GM18868 (cell line): ENCODE measurements around the gene ACVR2B.

Experiments
- ATAC-seq: cut with Tn5 transposase; IDR thresholded peaks from one replicate; pipeline ENCODE4 v1.9.1; 2021; ENCODE audit warnings: mild to moderate bottlenecking, moderate library complexity; ENCODE audit not compliant: unreplicated experiment

The ACVR2B gene

DNA sequence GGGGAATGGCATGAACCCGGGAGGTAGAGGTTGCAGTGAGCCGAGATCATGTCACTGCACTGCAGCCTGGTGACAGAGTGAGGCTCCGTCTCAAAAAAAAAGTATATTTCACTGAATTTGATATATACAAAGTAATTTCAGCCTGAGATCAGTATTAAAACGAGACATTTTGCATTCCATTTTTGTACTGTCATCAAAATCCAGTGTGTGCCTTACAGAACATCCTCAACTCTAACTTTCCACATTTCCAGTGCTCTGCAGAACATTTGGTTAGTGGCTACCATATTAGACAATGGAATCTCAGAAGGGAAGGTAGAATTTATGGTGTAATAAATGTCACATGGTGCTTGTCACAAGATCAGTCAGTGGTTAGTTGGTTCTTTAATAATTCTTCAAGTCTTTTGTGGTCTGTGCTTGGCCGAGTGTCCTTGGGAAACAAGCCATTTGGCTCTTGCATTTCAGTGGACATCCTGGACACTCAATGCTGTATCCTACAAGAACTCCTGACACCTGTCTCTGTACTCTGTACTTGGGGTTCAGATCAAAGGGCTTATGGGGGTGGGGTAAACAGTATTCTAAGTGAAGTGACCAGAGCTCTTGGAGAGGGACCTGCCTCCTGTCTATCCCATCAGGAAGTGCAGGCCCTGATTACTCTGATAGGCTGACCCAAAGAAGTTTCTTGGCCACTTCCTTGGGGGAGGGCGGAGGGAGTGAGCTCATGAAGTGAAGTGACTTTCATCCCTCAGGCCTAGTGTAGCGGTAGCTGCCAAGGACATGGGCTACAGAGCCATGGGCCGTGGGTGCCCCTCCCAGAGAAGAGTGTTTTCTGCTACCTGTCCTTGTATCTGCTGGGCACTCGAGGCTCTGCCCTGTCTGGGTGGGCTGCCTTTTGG, 3.7 kb downstream of the ACVR2B start:
- ATAC-seq = no peak

DNA sequence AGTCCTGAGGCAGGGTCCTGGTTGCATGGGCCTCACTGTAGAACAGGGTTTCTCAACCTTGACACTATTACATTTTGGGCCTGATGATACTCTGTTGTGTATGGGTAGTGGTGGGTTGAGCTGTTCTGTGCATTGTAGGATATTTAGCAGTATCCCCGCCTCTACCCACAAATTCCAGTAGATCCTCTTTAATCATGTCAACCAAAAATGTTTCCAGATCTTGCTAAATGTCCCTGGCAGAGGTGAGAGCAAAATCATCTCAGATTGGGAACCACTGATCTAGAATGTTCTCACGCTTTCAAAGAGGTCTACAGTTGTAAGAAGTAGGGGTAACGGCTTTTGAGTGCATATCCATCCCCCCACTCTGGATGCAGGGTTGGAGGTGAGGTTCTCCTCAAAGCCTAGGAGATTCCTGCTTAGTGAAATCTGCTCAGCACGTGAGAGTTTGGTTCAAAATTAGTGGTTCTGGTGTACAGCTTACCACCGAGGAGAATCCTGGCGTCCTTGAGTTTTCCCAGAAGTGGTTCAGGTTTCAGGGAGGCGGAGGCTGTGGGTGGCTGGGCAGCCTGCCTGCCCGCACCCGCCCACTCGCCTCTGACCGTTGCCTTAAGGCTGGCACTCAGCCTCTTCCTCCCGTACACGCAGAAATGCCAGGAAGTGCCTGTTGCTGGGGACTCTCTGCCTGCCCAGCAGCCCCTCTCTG, 5.3 kb downstream of the ACVR2B start:
- no peak for ATAC-seq

DNA sequence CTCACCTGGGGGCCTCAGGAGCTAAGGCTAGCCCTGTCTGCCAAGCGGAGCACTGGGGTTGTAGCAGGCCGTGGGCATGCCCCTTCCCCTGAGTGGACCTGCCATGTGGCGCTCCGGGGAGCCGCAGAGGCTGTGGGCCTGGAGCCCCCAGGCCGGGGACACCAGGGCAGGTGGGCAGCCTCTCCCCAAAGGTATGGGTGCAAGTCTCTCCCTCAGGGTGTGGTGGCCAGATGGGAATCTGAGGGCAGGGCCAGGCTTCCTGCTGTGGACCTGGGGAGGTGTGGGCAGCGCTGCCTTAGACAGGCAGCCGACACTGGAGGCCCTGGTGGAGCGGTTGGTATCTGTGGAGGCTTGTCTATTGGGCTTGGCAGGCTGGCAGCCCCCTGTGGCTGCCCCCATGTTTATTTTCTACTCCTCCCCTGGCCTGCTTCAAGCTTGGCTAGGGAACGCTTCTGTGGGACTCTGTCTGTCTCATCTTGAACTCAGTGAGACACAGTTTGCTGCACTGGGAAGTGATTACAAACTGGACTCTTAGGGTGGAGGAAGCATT, 5.9 kb downstream of the ACVR2B start:
- no peak for ATAC-seq

DNA sequence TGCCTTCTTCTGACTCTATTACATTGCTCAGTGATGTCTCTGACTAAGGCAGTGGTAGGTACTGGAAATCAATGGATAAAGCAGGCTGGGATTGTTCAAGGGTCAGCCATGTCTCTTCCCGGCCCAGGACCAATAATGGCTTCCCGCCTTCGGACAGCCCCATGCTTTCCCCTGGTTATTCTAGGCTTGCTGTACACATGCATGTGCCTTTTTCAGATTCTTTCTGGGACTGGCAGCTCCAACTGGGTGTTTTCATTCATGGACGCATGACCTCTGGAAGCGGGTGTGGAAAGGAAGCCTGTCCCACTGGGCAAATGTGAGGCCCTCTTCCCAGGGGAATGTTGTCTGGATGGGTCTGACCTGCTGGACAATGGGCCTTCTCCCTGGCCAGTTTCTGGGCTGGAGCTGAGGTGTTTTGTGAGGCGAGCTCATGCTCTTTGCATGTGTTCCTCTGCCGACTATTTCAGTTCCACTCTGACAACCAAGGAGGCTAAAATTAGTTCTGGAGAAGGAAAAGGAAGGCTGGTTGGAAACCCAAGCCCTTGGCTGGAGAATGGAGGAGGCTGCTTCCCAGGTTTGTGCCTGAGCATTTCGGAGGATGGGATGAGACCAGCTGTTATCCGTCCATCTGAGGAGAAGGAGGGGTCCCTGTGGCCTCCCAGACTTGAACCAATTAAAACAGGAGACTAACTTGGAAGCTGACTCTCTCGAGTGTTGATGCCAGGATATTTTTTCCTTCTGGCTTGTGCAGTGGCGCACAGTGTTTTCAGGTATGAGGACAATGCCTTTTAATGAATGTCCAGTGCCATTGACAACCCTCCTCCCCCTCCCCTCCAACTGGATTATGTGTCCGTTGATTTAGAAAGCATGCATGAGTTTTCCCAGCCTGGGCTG, 6.9 kb downstream of the ACVR2B start:
- no peak for ATAC-seq

DNA sequence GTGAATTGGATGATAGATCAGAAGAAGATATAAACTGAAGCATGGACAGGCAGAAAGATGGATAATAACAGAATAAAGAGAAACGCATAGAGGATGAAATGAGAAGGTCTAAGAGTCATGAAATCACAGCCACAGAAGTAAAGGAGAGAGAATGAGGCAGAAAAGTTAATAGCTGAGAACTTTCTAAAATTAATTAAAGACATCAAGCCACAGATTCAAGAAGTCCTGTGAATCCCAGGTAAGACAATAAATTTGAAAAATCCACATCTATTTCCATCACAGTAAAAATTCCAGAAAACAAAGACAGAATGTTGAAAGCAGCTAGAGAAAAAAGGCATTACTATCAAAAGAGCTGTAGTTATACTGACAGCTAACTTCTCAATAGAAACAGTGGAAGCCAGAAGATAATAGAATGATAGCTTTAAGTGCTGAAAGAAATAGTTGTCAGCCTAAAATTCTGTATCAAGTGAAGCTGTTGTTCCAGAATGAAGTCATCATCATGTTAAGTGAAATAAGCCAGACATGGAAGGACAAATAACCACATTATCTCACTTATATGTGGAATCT, 12.0 kb downstream of the ACVR2B start:
- no peak for ATAC-seq

DNA sequence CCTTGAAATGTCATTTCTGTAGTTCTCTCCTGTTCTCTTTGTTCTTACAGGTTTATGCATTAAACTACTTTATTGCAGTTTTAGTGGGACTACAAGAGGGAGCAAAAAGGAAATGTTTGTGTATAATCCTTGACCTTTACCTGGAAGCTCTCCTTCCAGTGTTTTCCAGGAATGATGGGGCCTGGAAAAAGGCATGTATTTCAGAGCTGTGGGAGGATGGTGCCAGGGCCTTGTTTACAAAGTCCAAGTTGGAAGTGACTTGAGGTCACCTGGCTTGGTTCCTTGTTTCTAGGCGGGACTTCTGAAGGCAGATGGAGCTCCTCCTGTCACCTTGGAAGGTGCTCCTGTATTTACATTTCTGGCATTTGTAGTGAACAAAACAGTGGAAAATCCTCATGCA, 15.1 kb downstream of the ACVR2B start:
- no peak for ATAC-seq

DNA sequence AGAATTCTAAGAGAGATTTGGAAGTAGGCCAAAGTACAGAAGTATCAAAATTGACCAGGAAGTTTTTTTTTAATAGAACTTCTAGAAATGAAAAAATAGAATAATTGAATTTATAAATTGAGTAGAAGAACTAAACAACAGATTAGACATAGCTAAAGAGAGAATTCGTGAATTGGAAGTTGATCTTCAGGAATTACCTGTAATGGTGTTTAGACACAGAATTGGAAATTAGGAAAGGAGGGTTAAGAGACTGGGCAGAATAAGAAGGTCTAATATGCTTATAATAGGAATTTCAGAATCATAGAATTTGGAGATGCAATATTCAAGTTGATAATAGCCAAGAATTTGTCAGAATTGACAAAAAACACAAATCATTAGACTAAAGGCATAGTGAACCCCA, 16.2 kb downstream of the ACVR2B start:
- no peak for ATAC-seq

DNA sequence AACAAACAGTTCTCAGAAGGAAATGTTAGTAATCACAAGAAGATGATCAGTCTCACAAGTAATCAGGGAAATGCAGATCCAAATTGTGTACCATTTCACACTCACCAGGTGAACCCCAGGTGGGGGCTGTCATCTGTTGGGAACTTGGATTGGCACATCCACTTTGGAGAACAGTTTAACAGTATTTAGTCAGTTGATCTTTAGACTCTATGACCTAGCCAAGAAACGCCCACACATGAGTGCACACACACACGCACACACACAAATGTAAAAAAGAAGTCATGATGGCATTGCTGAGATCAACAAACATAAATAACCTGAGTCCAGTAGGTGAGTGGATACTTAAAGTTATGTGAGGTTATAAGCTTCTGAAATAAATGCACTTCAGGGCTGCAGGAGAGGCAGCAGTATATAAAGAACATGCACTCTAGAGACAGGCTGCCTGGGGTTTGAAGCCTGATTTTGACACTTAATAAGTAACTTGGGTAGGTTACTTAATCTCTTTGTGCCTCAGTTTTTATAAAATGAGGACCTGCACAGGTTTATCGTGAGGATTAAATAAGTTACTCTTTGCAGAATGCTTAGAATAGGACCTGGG, 17.7 kb downstream of the ACVR2B start:
- no peak for ATAC-seq

DNA sequence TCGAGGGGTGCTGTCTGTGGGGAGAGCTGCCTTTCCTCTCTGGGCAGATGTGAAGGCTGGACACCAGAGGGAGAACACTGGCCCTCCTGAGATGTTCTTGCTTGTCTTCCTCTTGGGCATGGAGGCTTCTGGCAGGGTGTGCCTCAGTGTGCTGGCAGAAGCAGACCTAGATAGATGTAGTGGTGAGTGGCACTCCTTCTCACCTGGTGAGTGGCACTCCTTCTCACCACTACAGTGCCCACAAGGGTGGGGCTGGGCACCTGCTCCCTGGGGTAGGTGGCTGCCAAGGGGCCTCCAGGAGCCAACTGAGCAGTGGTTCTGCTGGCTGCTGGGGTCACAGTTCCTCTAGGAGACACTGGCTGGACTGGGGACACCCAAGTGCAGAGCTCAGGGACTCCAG, 18.7 kb downstream of the ACVR2B start:
- ATAC-seq = no peak

DNA sequence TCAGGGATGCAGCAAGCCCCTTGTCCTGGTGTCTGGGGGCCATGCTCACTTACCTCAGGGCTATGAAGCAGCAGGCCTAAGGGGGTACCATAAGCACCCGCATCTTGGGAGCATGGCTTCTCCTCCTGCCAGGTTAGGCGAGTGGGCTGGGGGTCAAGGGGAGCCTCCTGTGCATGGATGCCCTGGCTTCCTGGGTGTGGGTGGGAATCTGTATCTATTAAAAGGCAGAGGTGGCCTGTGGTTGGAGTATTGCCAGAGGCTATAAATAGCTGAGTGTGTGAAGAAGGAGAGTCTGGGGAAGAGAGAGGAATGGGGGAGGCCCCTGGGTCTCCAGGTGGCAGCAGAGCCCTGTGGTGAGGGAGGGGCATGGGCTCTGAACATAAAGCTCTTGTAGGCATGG, 19.5 kb downstream of the ACVR2B start:
- ATAC-seq = no peak

DNA sequence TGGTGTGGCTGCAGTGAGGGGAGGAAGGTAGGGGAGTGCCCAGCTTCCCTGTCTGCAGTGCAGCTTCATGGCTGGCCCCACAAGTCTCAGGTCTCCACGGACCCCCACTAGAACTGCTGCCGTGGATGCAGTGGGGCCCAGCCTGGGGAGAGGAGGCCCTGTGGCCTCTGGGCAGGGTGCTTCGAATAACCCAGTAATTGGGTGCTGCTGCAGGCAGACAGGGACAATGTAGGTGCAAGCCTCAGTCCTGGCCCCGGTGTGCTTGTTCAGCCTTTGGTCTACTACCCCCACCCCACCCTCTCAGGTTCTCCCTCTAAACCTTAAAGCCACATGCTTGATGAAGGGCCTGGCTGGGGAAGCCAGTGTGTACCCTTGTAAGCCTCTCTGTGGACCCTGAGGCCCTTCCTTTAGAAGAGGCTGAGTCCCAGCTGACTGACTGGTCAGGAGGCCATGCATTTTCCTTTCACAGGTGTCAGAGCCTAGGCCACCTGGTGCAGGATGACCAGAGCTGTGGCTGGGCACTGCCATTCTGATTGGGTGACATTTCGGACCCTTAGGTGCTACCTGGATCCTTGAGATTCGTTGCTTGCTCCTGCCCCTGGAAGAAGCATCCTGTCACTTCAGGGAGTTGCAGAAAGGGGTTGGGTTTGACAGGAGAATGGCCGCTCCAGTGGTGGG, 21.4 kb downstream of the ACVR2B start:
- no peak for ATAC-seq

DNA sequence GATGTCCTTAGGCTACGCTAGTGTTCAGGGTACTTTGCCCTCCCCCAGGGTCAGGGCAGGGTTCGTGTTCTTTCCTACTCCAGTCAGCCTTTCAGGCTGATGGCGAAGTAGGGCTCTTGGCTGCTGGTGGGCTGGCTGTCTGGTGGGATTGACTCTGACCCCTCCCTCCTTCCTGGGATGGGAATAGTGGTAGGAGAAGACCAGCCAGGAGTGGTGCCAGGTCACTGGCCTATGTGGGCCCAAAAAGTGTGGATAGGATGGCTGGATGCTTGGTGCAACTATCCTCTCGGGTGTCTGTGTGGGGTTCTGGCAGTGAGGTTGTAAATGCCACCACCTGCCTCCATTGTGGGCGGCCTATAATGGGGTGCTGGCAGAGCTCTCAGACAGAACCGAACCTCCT, 22.0 kb downstream of the ACVR2B start:
- ATAC-seq = no peak

DNA sequence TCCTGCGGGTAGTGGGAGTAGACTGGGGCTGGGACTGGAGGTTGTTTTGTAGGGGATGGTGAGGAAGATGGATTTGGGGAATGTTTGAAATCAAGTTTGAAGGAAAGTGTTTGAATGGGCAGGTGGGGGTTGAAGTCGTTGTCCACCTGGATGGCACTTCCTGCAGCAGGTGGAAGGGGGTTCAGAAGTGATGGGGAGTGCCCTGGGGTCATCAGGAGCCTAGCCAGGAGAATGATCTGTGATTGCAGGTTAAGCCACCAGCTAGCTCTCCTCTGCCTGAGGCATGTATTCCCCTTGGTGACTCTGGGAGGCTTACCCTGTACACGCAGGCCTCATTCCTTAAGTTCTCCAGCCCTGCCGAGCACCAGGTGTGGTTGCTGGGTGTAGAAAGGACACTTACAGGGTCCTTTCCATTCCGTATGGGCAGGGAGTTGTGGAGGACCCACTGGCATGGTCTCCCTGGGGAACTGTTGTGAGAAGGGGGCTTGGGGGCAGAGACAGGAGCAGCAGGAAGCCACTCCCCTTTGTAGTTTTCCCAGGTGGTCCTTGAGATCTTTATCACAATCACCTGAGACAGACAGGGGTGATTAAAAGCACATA, 22.6 kb downstream of the ACVR2B start:
- no peak for ATAC-seq

DNA sequence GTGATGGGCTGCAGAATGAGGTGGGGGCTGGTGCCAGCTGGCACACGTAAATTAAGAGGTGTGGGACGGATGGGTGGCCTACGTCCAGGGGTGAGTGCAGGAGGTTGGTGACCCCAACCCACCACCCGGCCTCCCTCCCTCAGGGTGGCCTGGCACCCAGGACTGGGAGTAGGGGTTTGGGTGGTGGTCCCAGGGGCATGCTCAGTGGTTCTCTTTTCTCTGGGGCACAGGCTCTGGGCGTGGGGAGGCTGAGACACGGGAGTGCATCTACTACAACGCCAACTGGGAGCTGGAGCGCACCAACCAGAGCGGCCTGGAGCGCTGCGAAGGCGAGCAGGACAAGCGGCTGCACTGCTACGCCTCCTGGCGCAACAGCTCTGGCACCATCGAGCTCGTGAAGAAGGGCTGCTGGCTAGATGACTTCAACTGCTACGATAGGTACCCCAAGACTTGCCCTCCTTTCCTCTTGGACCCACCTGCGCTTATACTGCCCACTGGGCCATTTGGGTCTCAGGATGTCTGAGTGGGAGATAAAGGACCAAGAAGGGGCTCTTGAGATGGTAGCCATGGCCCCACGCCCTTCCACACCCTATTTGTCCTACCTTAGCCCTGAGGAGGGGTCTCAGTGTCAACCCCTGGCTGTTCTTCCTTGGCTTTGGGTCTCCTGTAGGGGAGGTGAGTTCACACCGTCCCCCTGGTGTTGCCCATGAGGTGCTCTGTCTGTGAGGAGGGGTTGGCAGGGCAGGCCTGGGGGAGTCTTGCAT, 23.5 kb downstream of the ACVR2B start:
- ATAC-seq = no peak

DNA sequence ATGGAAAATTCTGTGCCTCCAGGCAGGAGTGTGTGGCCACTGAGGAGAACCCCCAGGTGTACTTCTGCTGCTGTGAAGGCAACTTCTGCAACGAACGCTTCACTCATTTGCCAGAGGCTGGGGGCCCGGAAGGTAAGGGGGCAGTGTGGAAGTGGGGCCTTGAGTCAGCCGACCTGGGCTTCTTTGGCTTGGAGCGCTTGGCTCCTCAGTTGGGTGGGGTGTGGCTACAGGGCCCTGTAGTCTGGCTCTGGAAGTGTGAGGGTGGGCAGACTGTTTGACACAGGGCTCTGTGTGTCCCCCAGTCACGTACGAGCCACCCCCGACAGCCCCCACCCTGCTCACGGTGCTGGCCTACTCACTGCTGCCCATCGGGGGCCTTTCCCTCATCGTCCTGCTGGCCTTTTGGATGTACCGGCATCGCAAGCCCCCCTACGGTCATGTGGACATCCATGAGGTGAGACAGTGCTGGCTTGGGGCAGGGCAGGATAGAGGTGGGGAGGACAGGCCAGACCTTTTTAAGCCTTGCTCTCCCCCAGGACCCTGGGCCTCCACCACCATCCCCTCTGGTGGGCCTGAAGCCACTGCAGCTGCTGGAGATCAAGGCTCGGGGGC, 24.3 kb downstream of the ACVR2B start:
- no peak for ATAC-seq

DNA sequence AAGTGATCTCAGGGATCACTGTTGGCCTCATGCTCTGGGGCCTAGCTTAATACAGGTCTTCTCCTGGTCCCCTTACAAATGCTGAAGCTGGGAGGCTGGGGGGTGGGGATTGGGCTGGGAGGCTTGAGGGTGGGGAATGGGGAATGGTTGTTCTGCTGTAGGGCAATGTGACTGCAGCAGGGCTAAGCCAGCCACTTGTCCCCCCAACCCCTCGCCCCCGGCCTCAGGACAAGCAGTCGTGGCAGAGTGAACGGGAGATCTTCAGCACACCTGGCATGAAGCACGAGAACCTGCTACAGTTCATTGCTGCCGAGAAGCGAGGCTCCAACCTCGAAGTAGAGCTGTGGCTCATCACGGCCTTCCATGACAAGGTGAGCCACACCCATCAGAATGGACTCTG, 25.2 kb downstream of the ACVR2B start:
- ATAC-seq = no peak

DNA sequence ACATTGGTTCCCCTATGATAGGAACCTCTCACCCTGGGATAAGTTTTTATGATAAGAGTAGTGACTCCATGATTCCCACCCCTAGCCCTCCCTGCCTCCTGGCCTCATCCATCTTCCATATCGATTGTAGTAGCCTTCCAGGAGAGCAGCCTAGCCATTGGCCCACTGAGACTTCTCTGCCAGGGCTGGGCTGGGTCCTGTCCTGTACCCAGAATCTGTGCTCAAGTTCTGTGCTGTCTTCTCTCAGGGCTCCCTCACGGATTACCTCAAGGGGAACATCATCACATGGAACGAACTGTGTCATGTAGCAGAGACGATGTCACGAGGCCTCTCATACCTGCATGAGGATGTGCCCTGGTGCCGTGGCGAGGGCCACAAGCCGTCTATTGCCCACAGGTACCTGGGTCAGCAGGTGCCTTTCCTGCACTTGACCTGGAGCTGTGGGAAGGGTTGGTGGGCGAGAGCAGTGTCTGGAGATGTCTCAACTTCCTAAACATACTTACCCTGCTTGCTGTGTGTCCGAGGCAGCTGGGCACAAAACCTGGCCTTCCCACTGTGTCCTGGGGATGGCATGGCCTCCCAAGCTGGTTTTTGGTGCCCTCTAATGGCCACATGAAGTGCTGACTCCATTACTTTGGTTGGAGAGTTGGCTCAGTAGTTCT, 25.9 kb downstream of the ACVR2B start:
- ATAC-seq = peak; percentile 70

DNA sequence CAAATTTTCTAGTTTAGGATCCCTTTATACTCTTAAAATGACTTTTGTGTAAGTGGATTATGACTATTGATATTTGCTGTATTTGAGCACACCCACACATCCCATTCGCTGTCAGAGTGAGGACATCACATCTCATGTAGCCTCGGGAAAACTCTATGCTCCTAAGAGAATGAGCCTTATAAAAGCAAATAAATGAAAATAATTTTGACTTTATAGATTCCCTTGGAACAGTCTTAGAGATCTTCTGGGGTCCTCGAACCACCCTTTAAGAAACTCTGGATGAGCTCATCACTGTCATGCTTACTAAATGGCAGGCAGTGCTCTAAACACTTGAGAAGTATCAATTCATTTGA, 26.4 kb downstream of the ACVR2B start:
- ATAC-seq = no peak
